Panc1 (cell line): ENCODE data around the gene KCND3. TPM values are rescaled to one million over a fixed set of nuclear protein-coding genes. Genes with fewer than 3 reads are reported as not detected.

Experiments
- ATAC-seq: fragments of 200-7000 bp; cut with Tn5 transposase; 2 replicates; pipeline ENCODE4 v1.9.1; 2020; ENCODE audit warnings: mild to moderate bottlenecking, moderate library complexity
- BruUV-seq: library from RNA; stranded (reverse); fragments of 400-500 nt; replicated peaks from 2 replicates; lab custom pipeline; 2021; lab: Mats Ljungman, UMichigan
- CTCF ChIA-PET: fragments of 300-600 bp; sonication (Branson Sonifier 250); formaldehyde crosslinking; loops from one replicate; lab custom pipeline; 2022; ENCODE audit warnings: antibody characterized with exemption; lab: Charles Lee
- POLR2A ChIA-PET: fragments of 300-600 bp; sonication (Branson Sonifier 250); formaldehyde crosslinking; loops from one replicate; lab custom pipeline; 2022; ENCODE audit warnings: antibody characterized with exemption; lab: Charles Lee
- DNase-seq: peaks from one replicate; pipeline ENCODE4 v3.0.0-alpha.2; 2010; ENCODE audit warnings: low read depth, low spot score
- H3K27ac ChIP-seq: 2 replicates; pipeline ENCODE4 v1.5.1; 2011; ENCODE audit warnings: mild to moderate bottlenecking, low read length, inconsistent platforms
- H3K27me3 ChIP-seq: fragments of 200-500 bp; sonication (Bioruptor generic); 2 replicates; pipeline ENCODE4 v1.6.0; 2014; ENCODE audit warnings: low read length, inconsistent platforms; ENCODE audit not compliant: control insufficient read depth, insufficient read depth
- H3K36me3 ChIP-seq: fragments of 200-500 bp; sonication (Bioruptor generic); 2 replicates; pipeline ENCODE4 v1.5.1; 2014; ENCODE audit warnings: inconsistent platforms, mild to moderate bottlenecking, low read length, moderate library complexity; ENCODE audit not compliant: control insufficient read depth, insufficient read depth
- H3K4me1 ChIP-seq: 2 replicates; pipeline ENCODE4 v1.5.1; 2011; ENCODE audit warnings: inconsistent platforms, mild to moderate bottlenecking, low read length, moderate library complexity; ENCODE audit not compliant: control insufficient read depth, insufficient read depth
- H3K4me3 ChIP-seq, 2 experiments: 2 replicates each; pipeline ENCODE4 v1.5.1; 2011 to 2012; ENCODE audit warnings: low read depth in 2 of 2, low read length in 2 of 2, mild to moderate bottlenecking in 2 of 2, inconsistent platforms in 1 of 2, moderate library complexity in 1 of 2
- H3K9me3 ChIP-seq: fragments of 200-500 bp; sonication (Bioruptor generic); 2 replicates; pipeline ENCODE4 v1.5.1; 2014; ENCODE audit warnings: low read depth, mild to moderate bottlenecking, inconsistent platforms, low read length, moderate library complexity; ENCODE audit not compliant: control insufficient read depth, insufficient read depth
- POLR2AphosphoS5 ChIP-seq: IDR thresholded peaks from 2 replicates; pipeline ENCODE4 v1.6.1; 2012; ENCODE audit warnings: mild to moderate bottlenecking, low read depth, low read length, moderate library complexity
- SIN3A ChIP-seq: IDR thresholded peaks from 2 replicates; pipeline ENCODE4 v1.6.1; 2012; ENCODE audit warnings: low read depth, mild to moderate bottlenecking, low read length, moderate library complexity, borderline replicate concordance; ENCODE audit not compliant: insufficient read depth
- TCF7L2 ChIP-seq: IDR thresholded peaks from 2 replicates; pipeline ENCODE4 v1.6.1; 2011; ENCODE audit warnings: mild to moderate bottlenecking, low read depth, low read length, inconsistent platforms
- in situ Hi-C: cut with HindIII; loops from 2 replicates; pipeline ENCODE4 v1.10.0; 2016; ENCODE audit warnings: low sequenced_read_pairs, low pct_unique_long_range_greater_than_20kb
- intact Hi-C: fragments of 100-400 bp; cut with micrococcal nuclease; formaldehyde crosslinking; loops from one replicate; pipeline ENCODE4 v1.10.0; 2022; ENCODE audit not compliant: unreplicated experiment
- total RNA-seq: library from RNA; stranded (reverse); gene quantifications from one replicate; pipeline ENCODE4 v1.2.1, GENCODE V29; 2021; ENCODE audit not compliant: unreplicated experiment
- TF ChIP-seq, protein P1 (sequence below), 2 experiments: IDR thresholded peaks; 2 replicates each; pipeline ENCODE4 v1.6.1; 2011 to 2012; ENCODE audit warnings: low read depth in 2 of 2, control low read depth in 1 of 2, low read length in 1 of 2, mild to moderate bottlenecking in 1 of 2, moderate library complexity in 1 of 2; ENCODE audit not compliant: insufficient read depth in 1 of 2
- TF ChIP-seq, protein P2 (sequence below): fragments of 450-650 bp; IDR thresholded peaks from 2 replicates; pipeline ENCODE4 v1.5.1; 2017; ENCODE audit warnings: mild to moderate bottlenecking

Gene KCND3
- total RNA-seq, 1 experiment from 2014 or later: not detected

DNA sequence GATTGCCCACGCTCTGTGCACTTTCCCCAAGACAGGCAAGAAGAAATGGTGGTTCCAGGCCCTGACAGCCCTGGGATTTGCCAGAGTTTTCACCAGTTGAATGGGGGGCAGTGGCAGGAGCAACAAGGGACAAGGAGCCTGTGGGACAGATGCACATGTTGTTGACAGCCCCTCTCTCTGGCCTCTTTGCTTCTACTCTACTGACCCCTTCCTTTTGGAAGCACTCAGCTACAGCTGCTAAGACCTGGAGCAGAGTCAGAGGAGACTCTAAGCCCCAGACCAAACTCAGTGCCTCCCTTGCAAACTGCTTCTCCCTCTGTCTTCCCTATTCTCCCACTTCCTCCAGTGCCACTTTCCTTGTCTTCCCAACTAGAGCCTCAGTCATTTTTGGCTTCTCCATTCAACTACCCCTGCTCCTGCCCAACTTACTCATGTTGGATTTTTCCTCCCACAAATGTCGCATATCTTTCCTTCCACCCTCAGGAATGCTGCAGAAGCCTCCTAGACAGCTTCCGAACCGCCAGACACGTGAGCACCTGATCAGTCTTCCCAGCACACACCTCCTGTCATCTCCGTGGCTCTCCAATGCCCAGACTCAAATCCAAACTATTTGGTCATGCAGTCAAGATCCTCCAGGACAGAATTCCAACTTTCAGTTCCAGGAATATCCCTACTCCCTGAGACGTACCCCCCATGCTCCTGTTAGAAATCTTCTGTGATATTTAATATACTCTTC lies 259.4 kb downstream of the KCND3 start:
- no peak for ATAC-seq
- no peak for DNase-seq
- Histone ChIP-seq H3K27ac (no peak overlapping the region), H3K4me1 (no peaks in the 10 kb centered on the region), H3K4me3 (no peak overlapping the region), H3K9me3 (no peaks in the 10 kb centered on the region), H3K36me3 (no peaks in the 10 kb centered on the region), H3K27me3 (no peaks in the 10 kb centered on the region; the same call in 1 of the 2 replicates)
- in situ Hi-C loops: no loop called here
- TF ChIP-seq SIN3A: no peak
- TF ChIP-seq, protein P1, sequence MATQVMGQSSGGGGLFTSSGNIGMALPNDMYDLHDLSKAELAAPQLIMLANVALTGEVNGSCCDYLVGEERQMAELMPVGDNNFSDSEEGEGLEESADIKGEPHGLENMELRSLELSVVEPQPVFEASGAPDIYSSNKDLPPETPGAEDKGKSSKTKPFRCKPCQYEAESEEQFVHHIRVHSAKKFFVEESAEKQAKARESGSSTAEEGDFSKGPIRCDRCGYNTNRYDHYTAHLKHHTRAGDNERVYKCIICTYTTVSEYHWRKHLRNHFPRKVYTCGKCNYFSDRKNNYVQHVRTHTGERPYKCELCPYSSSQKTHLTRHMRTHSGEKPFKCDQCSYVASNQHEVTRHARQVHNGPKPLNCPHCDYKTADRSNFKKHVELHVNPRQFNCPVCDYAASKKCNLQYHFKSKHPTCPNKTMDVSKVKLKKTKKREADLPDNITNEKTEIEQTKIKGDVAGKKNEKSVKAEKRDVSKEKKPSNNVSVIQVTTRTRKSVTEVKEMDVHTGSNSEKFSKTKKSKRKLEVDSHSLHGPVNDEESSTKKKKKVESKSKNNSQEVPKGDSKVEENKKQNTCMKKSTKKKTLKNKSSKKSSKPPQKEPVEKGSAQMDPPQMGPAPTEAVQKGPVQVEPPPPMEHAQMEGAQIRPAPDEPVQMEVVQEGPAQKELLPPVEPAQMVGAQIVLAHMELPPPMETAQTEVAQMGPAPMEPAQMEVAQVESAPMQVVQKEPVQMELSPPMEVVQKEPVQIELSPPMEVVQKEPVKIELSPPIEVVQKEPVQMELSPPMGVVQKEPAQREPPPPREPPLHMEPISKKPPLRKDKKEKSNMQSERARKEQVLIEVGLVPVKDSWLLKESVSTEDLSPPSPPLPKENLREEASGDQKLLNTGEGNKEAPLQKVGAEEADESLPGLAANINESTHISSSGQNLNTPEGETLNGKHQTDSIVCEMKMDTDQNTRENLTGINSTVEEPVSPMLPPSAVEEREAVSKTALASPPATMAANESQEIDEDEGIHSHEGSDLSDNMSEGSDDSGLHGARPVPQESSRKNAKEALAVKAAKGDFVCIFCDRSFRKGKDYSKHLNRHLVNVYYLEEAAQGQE (IDR thresholded peaks at IDR 0.05; ENCODE audit: insufficient read depth in 1 of 2, low read depth in 2 of 2, low read length in 1 of 2): no peak
- TF ChIP-seq, protein P2, sequence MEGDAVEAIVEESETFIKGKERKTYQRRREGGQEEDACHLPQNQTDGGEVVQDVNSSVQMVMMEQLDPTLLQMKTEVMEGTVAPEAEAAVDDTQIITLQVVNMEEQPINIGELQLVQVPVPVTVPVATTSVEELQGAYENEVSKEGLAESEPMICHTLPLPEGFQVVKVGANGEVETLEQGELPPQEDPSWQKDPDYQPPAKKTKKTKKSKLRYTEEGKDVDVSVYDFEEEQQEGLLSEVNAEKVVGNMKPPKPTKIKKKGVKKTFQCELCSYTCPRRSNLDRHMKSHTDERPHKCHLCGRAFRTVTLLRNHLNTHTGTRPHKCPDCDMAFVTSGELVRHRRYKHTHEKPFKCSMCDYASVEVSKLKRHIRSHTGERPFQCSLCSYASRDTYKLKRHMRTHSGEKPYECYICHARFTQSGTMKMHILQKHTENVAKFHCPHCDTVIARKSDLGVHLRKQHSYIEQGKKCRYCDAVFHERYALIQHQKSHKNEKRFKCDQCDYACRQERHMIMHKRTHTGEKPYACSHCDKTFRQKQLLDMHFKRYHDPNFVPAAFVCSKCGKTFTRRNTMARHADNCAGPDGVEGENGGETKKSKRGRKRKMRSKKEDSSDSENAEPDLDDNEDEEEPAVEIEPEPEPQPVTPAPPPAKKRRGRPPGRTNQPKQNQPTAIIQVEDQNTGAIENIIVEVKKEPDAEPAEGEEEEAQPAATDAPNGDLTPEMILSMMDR: no peak
- TF ChIP-seq POLR2AphosphoS5: no peak
- no peak for TF ChIP-seq TCF7L2
- ChIA-PET POLR2A (no interaction called here), CTCF (no interaction called here)
- BruUV-seq: no TSS peak
- intact Hi-C loops: no loop called here

DNA sequence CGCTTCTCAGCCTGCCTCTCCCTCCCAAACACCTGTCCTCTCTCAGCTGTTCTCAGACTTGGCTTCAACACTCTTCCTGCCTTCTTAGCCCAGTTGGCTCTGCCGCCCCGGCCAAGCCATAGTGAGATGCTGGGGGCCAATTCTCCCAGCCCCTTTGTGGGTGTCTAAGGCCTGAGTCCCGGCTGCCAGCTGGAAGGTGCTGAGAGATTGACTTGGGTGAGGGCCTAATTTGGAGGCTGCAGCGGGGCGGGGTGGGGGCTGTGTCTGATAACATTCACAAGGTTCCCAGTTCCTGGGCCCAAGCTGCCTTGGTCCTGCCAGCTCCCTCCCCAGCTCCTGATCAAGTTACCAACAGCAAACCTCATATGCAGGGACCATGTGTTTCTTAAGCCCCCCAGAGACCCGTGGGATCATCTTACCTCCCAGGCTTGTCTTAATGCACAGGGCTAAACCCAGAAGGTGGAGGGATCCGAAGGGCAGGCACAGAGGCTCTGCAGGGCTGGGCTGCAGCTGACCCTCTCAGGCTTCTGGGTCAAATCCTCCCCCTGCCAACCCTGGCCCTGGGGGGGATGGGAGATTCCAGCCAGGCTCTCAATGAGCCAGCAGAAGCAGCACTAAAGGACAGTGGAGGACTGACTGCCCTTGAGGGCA lies 260.1 kb downstream of the KCND3 start:
- intact Hi-C loops (no loop called here), in situ Hi-C loops (no loop called here)
- CTCF ChIA-PET: no interaction called here
- no peak overlapping the region for H3K27ac ChIP-seq
- H3K36me3 ChIP-seq: no peaks in the 10 kb centered on the region
- BruUV-seq: no TSS peak
- ATAC-seq: no peak
- POLR2A ChIA-PET: no interaction called here
- H3K9me3 ChIP-seq: no peaks in the 10 kb centered on the region
- no peak for DNase-seq
- TF ChIP-seq, protein P1 (IDR thresholded peaks at IDR 0.05; ENCODE audit: insufficient read depth in 1 of 2, low read depth in 2 of 2, low read length in 1 of 2): no peak
- no peak for TF ChIP-seq SIN3A
- no peaks in the 10 kb centered on the region for H3K27me3 ChIP-seq
- H3K4me3 ChIP-seq: no peak overlapping the region
- no peaks in the 10 kb centered on the region for H3K4me1 ChIP-seq
